K562 (cell line): Measurements from ENCODE around the gene LRP1B. TPM values are rescaled to one million over a fixed set of nuclear protein-coding genes. Genes with fewer than 3 reads are reported as not detected.

Experiments
- ATAC-seq: fragments of 200-7000 bp; cut with Tn5 transposase; 3 replicates; pipeline ENCODE4 v1.9.1; 2020; ENCODE audit warnings: moderate library complexity
- BruUV-seq: library from RNA; stranded (reverse); fragments of 400-500 nt; replicated peaks from 2 replicates; lab custom pipeline; 2021; lab: Mats Ljungman, UMichigan
- CTCF ChIA-PET: fragments of 300-600 bp; formaldehyde crosslinking; extraction: SDS; loops from one replicate; lab custom pipeline; 2021; ENCODE audit warnings: low intra/inter-chr PET ratio; lab: Yijun Ruan, JAX
- POLR2A ChIA-PET: fragments of 300-600, 350-650 bp; sonication (Branson Sonifier 250); formaldehyde crosslinking; extraction: SDS; loops from one replicate; lab custom pipeline; 2021; ENCODE audit warnings: antibody characterized with exemption, inconsistent platforms; lab: Yijun Ruan, JAX
- DNase-seq, 4 experiments: peaks; one replicate each; pipeline versions ENCODE4 v3.0.0 to v3.0.0-alpha.2; 2011 to 2018; ENCODE audit warnings: low spot score in 3 of 4, mixed read lengths in 3 of 4; ENCODE audit errors: extremely low read depth in 1 of 4
- FAIRE-seq: peaks from 2 replicates; lab custom pipeline; 2011; peaks lifted over from hg19 to GRCh38; lab: Jason Lieb, UNC
- H2AFZ ChIP-seq: 2 replicates; pipeline ENCODE4 v1.6.0; 2011; ENCODE audit warnings: low read depth, low read length, control low read depth, inconsistent platforms
- H3K27ac ChIP-seq: fragments of 200-600 bp; 3 replicates; pipeline ENCODE4 v1.8.0; 2011; ENCODE audit warnings: low read depth, mild to moderate bottlenecking, control low read depth, inconsistent platforms, low read length, moderate library complexity, mixed read lengths; ENCODE audit errors: extremely low read depth
- H3K27me3 ChIP-seq, 2 experiments: fragments of 300-600 bp in 1 of 2; 2 replicates in 1 of 2; 3 replicates in 1 of 2; pipeline versions ENCODE4 v1.6.0 to v1.8.0; 2011; ENCODE audit warnings: inconsistent platforms in 2 of 2, low read length in 2 of 2, mild to moderate bottlenecking in 1 of 2, mixed read lengths in 1 of 2, moderate library complexity in 1 of 2; ENCODE audit not compliant: control insufficient read depth in 2 of 2, insufficient read depth in 2 of 2
- H3K36me3 ChIP-seq: fragments of 300-600 bp; 3 replicates; pipeline ENCODE4 v1.8.0; 2011; ENCODE audit warnings: mild to moderate bottlenecking, low read length, inconsistent platforms; ENCODE audit not compliant: control insufficient read depth, insufficient read depth
- H3K4me1 ChIP-seq, 2 experiments: fragments of 200-600 bp in 1 of 2; replicated peaks in 1 of 2; 2 replicates in 1 of 2; 3 replicates in 1 of 2; pipeline versions ENCODE4 v1.5.1 to v1.8.0; 2011; ENCODE audit warnings: inconsistent platforms in 2 of 2, low read length in 2 of 2, mild to moderate bottlenecking in 1 of 2, mixed read lengths in 1 of 2, moderate library complexity in 1 of 2; ENCODE audit not compliant: control insufficient read depth in 2 of 2, insufficient read depth in 2 of 2
- H3K4me2 ChIP-seq: 2 replicates; pipeline ENCODE4 v1.6.1; 2011; ENCODE audit warnings: low read length, control low read depth, inconsistent platforms, mixed read lengths; ENCODE audit not compliant: insufficient read depth
- H3K4me3 ChIP-seq: fragments of 200-600 bp; sonication (generic), shearing (Covaris generic); 2 replicates; pipeline ENCODE4 v1.5.1; 2016; ENCODE audit warnings: control low read depth, inconsistent platforms
- H3K79me2 ChIP-seq: fragments of 200-600 bp; 3 replicates; pipeline ENCODE4 v1.8.0; 2011; ENCODE audit warnings: low read length, inconsistent platforms; ENCODE audit not compliant: control insufficient read depth, insufficient read depth
- H3K9ac ChIP-seq, 2 experiments: 2 replicates each; pipeline versions ENCODE4 v1.6.0 to v1.6.1; 2011; ENCODE audit warnings: low read depth in 2 of 2, low read length in 2 of 2, control low read depth in 1 of 2, inconsistent platforms in 1 of 2, mild to moderate bottlenecking in 1 of 2, mixed read lengths in 1 of 2; ENCODE audit not compliant: insufficient read depth in 1 of 2
- H3K9me1 ChIP-seq: one replicate; pipeline ENCODE4 v1.6.0; 2011; ENCODE audit warnings: inconsistent platforms, mild to moderate bottlenecking, low read length, moderate library complexity; ENCODE audit not compliant: control insufficient read depth, insufficient read depth
- H3K9me3 ChIP-seq: replicated peaks from 2 replicates; pipeline ENCODE4 v1.5.1; 2011; ENCODE audit warnings: low read depth, low read length, inconsistent platforms; ENCODE audit not compliant: control insufficient read depth, insufficient read depth
- H4K20me1 ChIP-seq: replicated peaks from 2 replicates; pipeline ENCODE4 v1.6.1; 2011; ENCODE audit warnings: low read length, inconsistent platforms, mixed read lengths; ENCODE audit not compliant: control insufficient read depth, insufficient read depth
- CBFB ChIP-seq: sonication (generic); formaldehyde crosslinking; IDR thresholded peaks from 2 replicates; pipeline ENCODE4 v1.4.0; 2020; ENCODE audit warnings: mild to moderate bottlenecking, missing genetic modification reagents
- CCNT2 ChIP-seq: IDR thresholded peaks from 2 replicates; pipeline ENCODE4 v1.6.1; 2011; ENCODE audit warnings: borderline replicate concordance, low read depth, mild to moderate bottlenecking, moderate library complexity, mixed read lengths, low read length; ENCODE audit not compliant: insufficient read length; ENCODE audit errors: extremely low read depth
- CEBPB ChIP-seq: fragments of 450-650 bp; IDR thresholded peaks from 2 replicates; pipeline ENCODE4 v1.6.1; 2016; ENCODE audit warnings: missing genetic modification characterization, missing compliant biosample characterization
- COPS2 ChIP-seq: fragments of 450-650 bp; conservative IDR thresholded peaks from 2 replicates; pipeline ENCODE4 v1.6.1; 2016; ENCODE audit warnings: mild to moderate bottlenecking, moderate library complexity
- CXXC5 ChIP-seq: fragments of 250-450 bp; sonication (Bioruptor Pico); IDR thresholded peaks from 2 replicates; pipeline ENCODE4 v1.8.0; 2022; ENCODE audit warnings: inconsistent platforms, mild to moderate bottlenecking, moderate library complexity
- MEF2A ChIP-seq: IDR thresholded peaks from 2 replicates; pipeline ENCODE4 v1.6.1; 2011; ENCODE audit warnings: low read depth, mild to moderate bottlenecking, low read length, moderate library complexity; ENCODE audit not compliant: control insufficient read depth
- PURB ChIP-seq: sonication (generic); formaldehyde crosslinking; IDR thresholded peaks from 2 replicates; pipeline ENCODE4 v1.9.0; 2021; ENCODE audit warnings: low read depth, mild to moderate bottlenecking, missing genetic modification reagents
- RBM34 ChIP-seq: fragments of 200-400 bp; formaldehyde crosslinking; IDR thresholded peaks from 2 replicates; pipeline ENCODE4 v1.6.1; 2018; ENCODE audit warnings: low read length, borderline replicate concordance; ENCODE audit not compliant: insufficient read depth
- STAT5A ChIP-seq: IDR thresholded peaks from 2 replicates; pipeline ENCODE4 v1.6.1; 2012; ENCODE audit warnings: low read length, inconsistent platforms, borderline replicate concordance
- ZNF124 ChIP-seq: sonication (generic); formaldehyde crosslinking; IDR thresholded peaks from 2 replicates; pipeline ENCODE4 v1.8.1; 2022; ENCODE audit warnings: missing genetic modification reagents
- ZNF3 ChIP-seq: fragments of 250-450 bp; sonication (Bioruptor Pico); IDR thresholded peaks from 2 replicates; pipeline ENCODE4 v1.5.0; 2021; ENCODE audit warnings: mild to moderate bottlenecking, moderate library complexity
- ZNF507 ChIP-seq: conservative IDR thresholded peaks from 2 replicates; pipeline ENCODE4 v1.6.1; 2017; ENCODE audit warnings: missing genetic modification characterization, missing compliant biosample characterization
- WGBS: fragments of 100-300 bp; shearing (Covaris generic); methylation state at CpG from one replicate; pipeline ENCODE4 v1.1.6; 2016; ENCODE audit warnings: low coverage, mixed read lengths; ENCODE audit not compliant: insufficient coverage; ENCODE audit errors: missing lambda C conversion rate; 5-methylcytosine and 5-hydroxymethylcytosine counted together
- in situ Hi-C: fragments of 300-500 bp; cut with MboI; formaldehyde crosslinking; loops from 4 replicates; pipeline ENCODE4 v1.15.0; 2018; ENCODE audit warnings: inconsistent platforms, mixed read lengths
- intact Hi-C: fragments of 100-400 bp; cut with micrococcal nuclease; formaldehyde crosslinking; loops from 2 replicates; pipeline ENCODE4 v1.14.2; 2022
- polyA plus RNA-seq, 8 experiments: library from polyadenylated mRNA; depleted of rRNA in 4 of 8; stranded (reverse) in 5 of 8; unstranded in 3 of 8; fragments of >200 nt; fragmentation: Nextera tagmentation in 2 of 8; fragmentation: Illumina TruSeq in 1 of 8; extraction: Ambion mirVana in 2 of 8; extraction: Trizol in 1 of 8; gene quantifications; 2 replicates each; pipeline versions ENCODE4 v1.2.1 to v1.2.3, GENCODE V29; 2011 to 2014; ENCODE audit warnings: inconsistent platforms in 1 of 8, missing spikeins in 1 of 8
- total RNA-seq, 7 experiments: library from RNA; depleted of rRNA in 6 of 7; stranded (reverse); fragments of >200 nt in 6 of 7; fragmentation: Illumina TruSeq in 2 of 7; extraction: Trizol in 2 of 7; gene quantifications; 2 replicates each; pipeline versions ENCODE4 v1.2.1 to v1.2.3, GENCODE V29; 2011 to 2021; ENCODE audit warnings: low replicate concordance in 1 of 7
- TF ChIP-seq, protein P1 (sequence below): IDR thresholded peaks from 3 replicates; pipeline ENCODE4 v1.6.1; 2011; ENCODE audit warnings: borderline replicate concordance, mild to moderate bottlenecking; ENCODE audit not compliant: insufficient read length, insufficient read depth
- TF ChIP-seq, protein P2 (sequence below): fragments of 450-650 bp; IDR thresholded peaks from 2 replicates; pipeline ENCODE4 v1.6.1; 2018; ENCODE audit warnings: mild to moderate bottlenecking, low read depth; ENCODE audit not compliant: partially characterized antibody
- TF ChIP-seq, protein P3 (sequence below): fragments of 250-450 bp; sonication (Bioruptor Pico); IDR thresholded peaks from 2 replicates; pipeline ENCODE4 v1.5.0; 2020; ENCODE audit warnings: mild to moderate bottlenecking, borderline replicate concordance
- TF ChIP-seq, protein P4 (sequence below): fragments of 200-400 bp; formaldehyde crosslinking; IDR thresholded peaks from 2 replicates; pipeline ENCODE4 v1.6.1; 2017; ENCODE audit warnings: mild to moderate bottlenecking, low read depth, low read length, moderate library complexity

Gene LRP1B
- total and polyA plus RNA-seq, 9 of the 15 experiments (the other 6 are each of a cell fraction or from before 2014, with no cell fraction given): not detected

DNA sequence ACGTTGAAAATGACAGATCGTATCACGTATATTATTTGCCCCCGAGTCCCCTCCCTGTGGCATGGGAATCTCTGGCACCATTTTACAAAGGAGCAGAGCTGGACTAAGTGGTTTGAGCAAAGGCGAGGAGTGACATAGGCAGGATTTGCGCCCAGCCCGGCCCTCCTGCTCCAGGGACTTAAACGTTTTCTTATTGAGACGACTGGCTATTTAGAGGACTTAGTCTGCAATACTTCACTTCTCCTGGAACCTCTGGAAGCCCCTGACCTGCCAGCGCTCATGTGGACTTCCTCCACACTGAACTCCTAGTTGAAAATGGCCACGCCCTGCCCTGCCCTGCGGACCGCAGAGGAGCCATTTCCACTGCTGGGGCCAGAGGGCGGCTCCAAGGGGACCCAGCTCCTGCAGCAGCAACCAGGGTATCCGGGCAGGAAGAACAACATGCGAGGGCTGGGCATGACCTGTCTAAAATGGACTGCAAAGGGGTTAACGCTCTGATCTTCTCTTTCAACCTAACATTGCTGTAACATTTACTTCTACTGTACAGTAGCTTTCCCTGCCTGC is 690.7 kb downstream of the LRP1B start:
- Histone ChIP-seq H3K9me1 (no peaks in the 10 kb centered on the region), H3K27me3 (no peaks in the 10 kb centered on the region), H3K4me3 (no peak overlapping the region), H3K9ac (no peak overlapping the region), H3K36me3 (no peaks in the 10 kb centered on the region), H3K9me3 (no peaks in the 10 kb centered on the region), H3K4me1 (no peaks in the 10 kb centered on the region), H3K79me2 (no peaks in the 10 kb centered on the region), H4K20me1 (no peaks in the 10 kb centered on the region), H3K4me2 (no peak overlapping the region), H3K27ac (no peak overlapping the region), H2AFZ (no peak overlapping the region)
- intact Hi-C loops (no loop called here), in situ Hi-C loops (no loop called here)
- no peak for ATAC-seq
- POLR2A ChIA-PET: no interaction called here
- no TSS peak for BruUV-seq
- TF ChIP-seq CEBPB (tag) (no peak), ZNF124 (CRISPR knock-in tag) (no peak), CBFB (no peak), RBM34 (no peak), MEF2A (no peak), CXXC5 (CRISPR knock-in tag) (no peak), COPS2 (no peak), CCNT2 (no peak), ZNF3 (no peak), STAT5A (no peak), ZNF507 (no peak), PURB (CRISPR knock-in tag) (no peak)
- TF ChIP-seq, protein P1, sequence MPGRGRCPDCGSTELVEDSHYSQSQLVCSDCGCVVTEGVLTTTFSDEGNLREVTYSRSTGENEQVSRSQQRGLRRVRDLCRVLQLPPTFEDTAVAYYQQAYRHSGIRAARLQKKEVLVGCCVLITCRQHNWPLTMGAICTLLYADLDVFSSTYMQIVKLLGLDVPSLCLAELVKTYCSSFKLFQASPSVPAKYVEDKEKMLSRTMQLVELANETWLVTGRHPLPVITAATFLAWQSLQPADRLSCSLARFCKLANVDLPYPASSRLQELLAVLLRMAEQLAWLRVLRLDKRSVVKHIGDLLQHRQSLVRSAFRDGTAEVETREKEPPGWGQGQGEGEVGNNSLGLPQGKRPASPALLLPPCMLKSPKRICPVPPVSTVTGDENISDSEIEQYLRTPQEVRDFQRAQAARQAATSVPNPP: no peak
- TF ChIP-seq, protein P2, sequence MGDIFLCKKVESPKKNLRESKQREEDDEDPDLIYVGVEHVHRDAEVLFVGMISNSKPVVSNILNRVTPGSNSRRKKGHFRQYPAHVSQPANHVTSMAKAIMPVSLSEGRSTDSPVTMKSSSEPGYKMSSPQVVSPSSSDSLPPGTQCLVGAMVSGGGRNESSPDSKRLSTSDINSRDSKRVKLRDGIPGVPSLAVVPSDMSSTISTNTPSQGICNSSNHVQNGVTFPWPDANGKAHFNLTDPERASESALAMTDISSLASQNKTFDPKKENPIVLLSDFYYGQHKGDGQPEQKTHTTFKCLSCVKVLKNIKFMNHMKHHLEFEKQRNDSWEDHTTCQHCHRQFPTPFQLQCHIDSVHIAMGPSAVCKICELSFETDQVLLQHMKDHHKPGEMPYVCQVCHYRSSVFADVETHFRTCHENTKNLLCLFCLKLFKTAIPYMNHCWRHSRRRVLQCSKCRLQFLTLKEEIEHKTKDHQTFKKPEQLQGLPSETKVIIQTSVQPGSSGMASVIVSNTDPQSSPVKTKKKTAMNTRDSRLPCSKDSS: no peak
- TF ChIP-seq, protein P3, sequence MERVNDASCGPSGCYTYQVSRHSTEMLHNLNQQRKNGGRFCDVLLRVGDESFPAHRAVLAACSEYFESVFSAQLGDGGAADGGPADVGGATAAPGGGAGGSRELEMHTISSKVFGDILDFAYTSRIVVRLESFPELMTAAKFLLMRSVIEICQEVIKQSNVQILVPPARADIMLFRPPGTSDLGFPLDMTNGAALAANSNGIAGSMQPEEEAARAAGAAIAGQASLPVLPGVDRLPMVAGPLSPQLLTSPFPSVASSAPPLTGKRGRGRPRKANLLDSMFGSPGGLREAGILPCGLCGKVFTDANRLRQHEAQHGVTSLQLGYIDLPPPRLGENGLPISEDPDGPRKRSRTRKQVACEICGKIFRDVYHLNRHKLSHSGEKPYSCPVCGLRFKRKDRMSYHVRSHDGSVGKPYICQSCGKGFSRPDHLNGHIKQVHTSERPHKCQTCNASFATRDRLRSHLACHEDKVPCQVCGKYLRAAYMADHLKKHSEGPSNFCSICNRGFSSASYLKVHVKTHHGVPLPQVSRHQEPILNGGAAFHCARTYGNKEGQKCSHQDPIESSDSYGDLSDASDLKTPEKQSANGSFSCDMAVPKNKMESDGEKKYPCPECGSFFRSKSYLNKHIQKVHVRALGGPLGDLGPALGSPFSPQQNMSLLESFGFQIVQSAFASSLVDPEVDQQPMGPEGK (CRISPR knock-in tag): no peak
- TF ChIP-seq, protein P4, sequence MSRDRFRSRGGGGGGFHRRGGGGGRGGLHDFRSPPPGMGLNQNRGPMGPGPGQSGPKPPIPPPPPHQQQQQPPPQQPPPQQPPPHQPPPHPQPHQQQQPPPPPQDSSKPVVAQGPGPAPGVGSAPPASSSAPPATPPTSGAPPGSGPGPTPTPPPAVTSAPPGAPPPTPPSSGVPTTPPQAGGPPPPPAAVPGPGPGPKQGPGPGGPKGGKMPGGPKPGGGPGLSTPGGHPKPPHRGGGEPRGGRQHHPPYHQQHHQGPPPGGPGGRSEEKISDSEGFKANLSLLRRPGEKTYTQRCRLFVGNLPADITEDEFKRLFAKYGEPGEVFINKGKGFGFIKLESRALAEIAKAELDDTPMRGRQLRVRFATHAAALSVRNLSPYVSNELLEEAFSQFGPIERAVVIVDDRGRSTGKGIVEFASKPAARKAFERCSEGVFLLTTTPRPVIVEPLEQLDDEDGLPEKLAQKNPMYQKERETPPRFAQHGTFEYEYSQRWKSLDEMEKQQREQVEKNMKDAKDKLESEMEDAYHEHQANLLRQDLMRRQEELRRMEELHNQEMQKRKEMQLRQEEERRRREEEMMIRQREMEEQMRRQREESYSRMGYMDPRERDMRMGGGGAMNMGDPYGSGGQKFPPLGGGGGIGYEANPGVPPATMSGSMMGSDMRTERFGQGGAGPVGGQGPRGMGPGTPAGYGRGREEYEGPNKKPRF: no peak
- no peak for DNase-seq
- no peak for FAIRE-seq
- WGBS: under 1% methylated on average over 16 of the region's 17 CpGs
- CTCF ChIA-PET: no interaction called here
